ENCODE data around the gene MINDY4. TPM values are rescaled to one million over a fixed set of nuclear protein-coding genes. Genes with fewer than 3 reads are reported as not detected.

MINDY4 gene
- total and polyA plus RNA-seq, 2 donors (not counting 1 experiment from before 2014, with no cell fraction given), result 6.1 to 6.3 TPM

DNA sequence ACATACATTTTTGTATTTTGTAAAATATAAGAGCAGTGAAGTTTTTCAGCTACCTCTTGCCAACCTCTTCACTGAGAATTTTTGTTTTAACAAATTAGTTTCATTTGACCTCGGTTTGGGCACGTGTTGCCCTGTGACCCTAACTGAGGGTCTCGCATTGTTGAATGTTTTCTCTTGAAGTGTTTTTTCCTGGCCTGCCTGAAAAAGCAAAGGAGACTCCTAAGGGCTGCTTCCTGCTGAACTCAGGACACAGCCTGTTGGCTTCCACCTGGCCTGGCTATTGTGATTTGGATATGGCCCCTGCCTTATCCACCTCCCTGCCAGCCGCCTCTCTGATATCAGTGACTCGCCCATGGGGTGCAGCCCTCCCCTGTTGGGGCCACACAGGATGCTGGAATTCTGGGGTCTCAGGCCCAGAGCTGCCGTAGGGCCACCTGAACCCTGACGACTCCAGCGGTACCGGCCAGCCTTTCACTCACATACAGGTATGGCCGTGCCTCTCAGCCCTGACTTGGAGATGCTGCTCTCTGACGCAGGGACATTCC is 81.6 kb downstream of the MINDY4 start:
- no peak for TF ChIP-seq EZH2 (IDR thresholded peaks at IDR 0.05; ENCODE audit: low read length, missing control alignments)
- TF ChIP-seq, protein P1, sequence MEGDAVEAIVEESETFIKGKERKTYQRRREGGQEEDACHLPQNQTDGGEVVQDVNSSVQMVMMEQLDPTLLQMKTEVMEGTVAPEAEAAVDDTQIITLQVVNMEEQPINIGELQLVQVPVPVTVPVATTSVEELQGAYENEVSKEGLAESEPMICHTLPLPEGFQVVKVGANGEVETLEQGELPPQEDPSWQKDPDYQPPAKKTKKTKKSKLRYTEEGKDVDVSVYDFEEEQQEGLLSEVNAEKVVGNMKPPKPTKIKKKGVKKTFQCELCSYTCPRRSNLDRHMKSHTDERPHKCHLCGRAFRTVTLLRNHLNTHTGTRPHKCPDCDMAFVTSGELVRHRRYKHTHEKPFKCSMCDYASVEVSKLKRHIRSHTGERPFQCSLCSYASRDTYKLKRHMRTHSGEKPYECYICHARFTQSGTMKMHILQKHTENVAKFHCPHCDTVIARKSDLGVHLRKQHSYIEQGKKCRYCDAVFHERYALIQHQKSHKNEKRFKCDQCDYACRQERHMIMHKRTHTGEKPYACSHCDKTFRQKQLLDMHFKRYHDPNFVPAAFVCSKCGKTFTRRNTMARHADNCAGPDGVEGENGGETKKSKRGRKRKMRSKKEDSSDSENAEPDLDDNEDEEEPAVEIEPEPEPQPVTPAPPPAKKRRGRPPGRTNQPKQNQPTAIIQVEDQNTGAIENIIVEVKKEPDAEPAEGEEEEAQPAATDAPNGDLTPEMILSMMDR (conservative IDR thresholded peaks at IDR 0.05 in 1 of 2, IDR thresholded peaks at IDR 0.05 in 1 of 2; ENCODE audit: low read depth in 1 of 2, low read length in 2 of 2), result no peak
- no peaks in the 10 kb centered on the region for H3K4me1 ChIP-seq (ENCODE audit: control insufficient read depth, extremely low read depth, insufficient read depth, low read length)
- H3K79me2 ChIP-seq (ENCODE audit: control insufficient read depth, insufficient read depth, low read length), result no peaks in the 10 kb centered on the region
- H3K27me3 ChIP-seq (ENCODE audit: control insufficient read depth, insufficient read depth, low read length), result no peaks in the 10 kb centered on the region
- H3K9ac ChIP-seq (ENCODE audit: insufficient read depth, low read length), result no peak overlapping the region
- DNase-seq (ENCODE audit: low read depth in 2 of 2), result no peak
- no peaks in the 10 kb centered on the region for H4K20me1 ChIP-seq (ENCODE audit: control insufficient read depth, extremely low read depth, insufficient read depth, low read length)
- no peak overlapping the region for H3K4me2 ChIP-seq (ENCODE audit: extremely low read depth, insufficient read depth, low read length)
- H3K27ac ChIP-seq (ENCODE audit: insufficient read depth, low read length), result no peak overlapping the region
- H2AFZ ChIP-seq (ENCODE audit: low read length), result no peak overlapping the region
- no peak overlapping the region for H3K4me3 ChIP-seq (replicated peaks in 1 of 4; ENCODE audit: control extremely low read depth in 1 of 4, insufficient read depth in 1 of 4, low read depth in 3 of 4, low read length in 4 of 4)
- H3K36me3 ChIP-seq (ENCODE audit: control insufficient read depth, insufficient read depth, low read length), result peaks cover 2% of the 10 kb centered on the region
- no peaks in the 10 kb centered on the region for H3K9me3 ChIP-seq (ENCODE audit: control insufficient read depth, insufficient read depth, low read depth, low read length)

- no peak overlapping the region for H3K9ac ChIP-seq (ENCODE audit: insufficient read depth, low read length)
These were observed 82.4 kb downstream of the MINDY4 start for GRCh38 chr7:30853576-30853975.

DNA sequence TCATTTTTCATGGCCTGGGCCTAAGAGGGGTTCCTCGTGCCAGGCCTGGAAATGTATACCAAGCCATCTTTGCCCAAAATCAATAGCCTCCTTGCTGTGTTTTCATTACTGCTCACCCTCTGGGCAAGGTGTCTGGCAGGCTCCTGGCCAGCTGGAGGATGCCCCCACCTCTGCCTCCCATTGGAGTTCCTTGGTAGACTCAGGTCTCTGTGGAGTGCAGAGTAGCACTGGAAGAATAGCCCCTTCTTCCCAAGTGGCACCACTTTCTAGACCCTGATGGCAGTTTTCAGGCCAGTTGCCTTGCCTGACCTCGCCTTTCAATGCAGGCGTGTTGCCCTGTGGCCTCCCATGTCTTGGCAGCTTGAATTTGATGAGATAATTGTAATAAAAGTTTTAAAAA is 84.7 kb downstream of the MINDY4 start:
- H4K20me1 ChIP-seq (ENCODE audit: control insufficient read depth, extremely low read depth, insufficient read depth, low read length), result no peaks in the 10 kb centered on the region
- no peak overlapping the region for H3K27ac ChIP-seq (ENCODE audit: insufficient read depth, low read length)
- H3K9ac ChIP-seq (ENCODE audit: insufficient read depth, low read length), result no peak overlapping the region
- H3K36me3 ChIP-seq (ENCODE audit: control insufficient read depth, insufficient read depth, low read length), result peaks cover 2% of the 10 kb centered on the region
- no peaks in the 10 kb centered on the region for H3K27me3 ChIP-seq (ENCODE audit: control insufficient read depth, insufficient read depth, low read length)
- H3K9me3 ChIP-seq (ENCODE audit: control insufficient read depth, insufficient read depth, low read depth, low read length), result no peaks in the 10 kb centered on the region
- no peak overlapping the region for H2AFZ ChIP-seq (ENCODE audit: low read length)
- H3K4me3 ChIP-seq (replicated peaks in 1 of 4; ENCODE audit: control extremely low read depth in 1 of 4, insufficient read depth in 1 of 4, low read depth in 3 of 4, low read length in 4 of 4), result no peak overlapping the region
- no peaks in the 10 kb centered on the region for H3K79me2 ChIP-seq (ENCODE audit: control insufficient read depth, insufficient read depth, low read length)
- DNase-seq (ENCODE audit: low read depth in 2 of 2), result no peak
- H3K4me1 ChIP-seq (ENCODE audit: control insufficient read depth, extremely low read depth, insufficient read depth, low read length), result no peaks in the 10 kb centered on the region
- no peak for TF ChIP-seq EZH2 (IDR thresholded peaks at IDR 0.05; ENCODE audit: low read length, missing control alignments)
- TF ChIP-seq, protein P1 (conservative IDR thresholded peaks at IDR 0.05 in 1 of 2, IDR thresholded peaks at IDR 0.05 in 1 of 2; ENCODE audit: low read depth in 1 of 2, low read length in 2 of 2), result no peak
- H3K4me2 ChIP-seq (ENCODE audit: extremely low read depth, insufficient read depth, low read length), result no peak overlapping the region

More at GRCh38 chr7:30853576-30853975, 82.4 kb downstream of the MINDY4 start:
- no peaks in the 10 kb centered on the region for H3K79me2 ChIP-seq (ENCODE audit: control insufficient read depth, insufficient read depth, low read length)
- no peaks in the 10 kb centered on the region for H3K4me1 ChIP-seq (ENCODE audit: control insufficient read depth, extremely low read depth, insufficient read depth, low read length)
- TF ChIP-seq, protein P1 (conservative IDR thresholded peaks at IDR 0.05 in 1 of 2, IDR thresholded peaks at IDR 0.05 in 1 of 2; ENCODE audit: low read depth in 1 of 2, low read length in 2 of 2), result no peak
- TF ChIP-seq EZH2 (IDR thresholded peaks at IDR 0.05; ENCODE audit: low read length, missing control alignments), result no peak
- no peaks in the 10 kb centered on the region for H3K9me3 ChIP-seq (ENCODE audit: control insufficient read depth, insufficient read depth, low read depth, low read length)
- H2AFZ ChIP-seq (ENCODE audit: low read length), result no peak overlapping the region
- H3K36me3 ChIP-seq (ENCODE audit: control insufficient read depth, insufficient read depth, low read length), result peaks cover 2% of the 10 kb centered on the region
- H3K4me3 ChIP-seq (replicated peaks in 1 of 4; ENCODE audit: control extremely low read depth in 1 of 4, insufficient read depth in 1 of 4, low read depth in 3 of 4, low read length in 4 of 4), result no peak overlapping the region
- H3K27ac ChIP-seq (ENCODE audit: insufficient read depth, low read length), result no peak overlapping the region
- no peak for DNase-seq (ENCODE audit: low read depth in 2 of 2)
- H3K27me3 ChIP-seq (ENCODE audit: control insufficient read depth, insufficient read depth, low read length), result no peaks in the 10 kb centered on the region
- no peaks in the 10 kb centered on the region for H4K20me1 ChIP-seq (ENCODE audit: control insufficient read depth, extremely low read depth, insufficient read depth, low read length)
- no peak overlapping the region for H3K4me2 ChIP-seq (ENCODE audit: extremely low read depth, insufficient read depth, low read length)
